OCI-LY7 (cell line): Measurements from ENCODE around the gene GPLD1.

ENCODE experiments used
- CTCF ChIP-seq: fragments of 200-600 bp; sonication (generic); conservative IDR thresholded peaks from 2 replicates; pipeline ENCODE4 v1.5.1; 2014; ENCODE audit warnings: mild to moderate bottlenecking, antibody characterized with exemption, low read length, moderate library complexity, mixed read lengths
- EZH2phosphoT487 ChIP-seq: fragments of 200-600 bp; sonication (generic); IDR thresholded peaks from 2 replicates; pipeline ENCODE4 v1.6.1; 2018; ENCODE audit warnings: low read depth, borderline replicate concordance, mild to moderate bottlenecking, mixed run types, antibody characterized with exemption, low read length, moderate library complexity, mixed read lengths

DNA sequence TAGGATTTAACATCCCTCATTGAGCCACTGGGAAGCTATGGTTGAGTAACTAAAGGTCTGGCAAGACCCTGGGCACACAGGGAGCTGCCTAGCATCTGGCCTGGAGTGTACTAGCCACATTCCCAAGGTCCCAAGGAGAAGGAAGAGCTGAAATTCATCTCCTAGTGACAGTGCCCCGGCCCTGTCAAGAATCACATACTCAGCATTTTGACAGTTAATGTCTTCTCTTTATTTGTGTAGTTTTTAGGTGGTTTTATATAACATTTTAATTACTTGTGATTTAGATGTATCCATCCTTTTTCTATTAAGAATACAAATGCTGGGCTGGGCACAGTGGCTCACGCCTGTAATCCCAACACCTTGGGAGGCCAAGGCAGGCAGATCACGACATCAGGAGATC is 45.8 kb upstream of the GPLD1 start:
- TF ChIP-seq EZH2phosphoT487 (no peak), CTCF (no peak)
